Measurements from ENCODE around the gene TXNRD2.

TXNRD2 gene

DNA sequence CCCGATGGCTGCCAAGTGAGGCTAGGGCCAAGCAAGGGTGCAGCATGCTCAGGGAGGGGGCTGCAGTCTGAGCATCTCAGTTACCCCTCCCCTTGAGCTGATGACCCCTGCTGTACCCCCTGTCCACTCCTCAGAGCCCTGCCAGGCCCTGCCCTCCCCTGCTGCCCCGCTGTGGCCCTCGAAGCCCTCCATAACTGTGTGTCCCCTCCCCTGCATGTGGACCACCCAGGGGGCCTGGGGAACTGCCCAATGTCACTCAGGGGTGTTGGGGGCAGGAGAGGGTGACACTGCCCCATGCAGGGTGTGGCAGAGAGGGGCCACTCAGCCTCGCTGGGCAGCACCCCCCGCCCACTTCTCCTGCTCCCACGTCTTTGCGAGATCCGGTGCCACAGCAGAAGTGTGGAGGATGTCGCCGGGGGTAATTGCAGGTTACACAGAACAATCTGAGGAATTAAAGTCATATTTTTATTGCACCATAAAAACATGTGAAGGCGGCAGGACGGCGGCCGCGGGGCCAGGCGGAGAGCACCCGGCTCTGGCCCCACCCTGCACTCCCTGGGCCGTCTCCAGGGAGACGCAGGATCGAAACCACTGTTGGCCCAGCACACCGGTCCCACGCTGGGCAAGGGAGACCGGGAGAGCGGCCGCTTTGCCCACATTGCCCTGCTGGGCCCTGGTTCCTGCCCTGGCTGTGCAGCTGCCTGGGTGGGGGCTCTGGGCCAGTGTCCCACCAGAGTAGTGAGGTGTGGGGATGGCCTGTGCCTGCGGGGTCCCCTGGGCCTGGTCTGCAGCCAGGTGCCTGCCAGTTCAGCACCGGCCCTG lies 68.3 kb downstream of the TXNRD2 start:
- DNase-seq, result no peak

GRCh38 chr22:19872779-19873137 lies 68.9 kb downstream of the TXNRD2 start:
- DNase-seq, result no peak

DNA sequence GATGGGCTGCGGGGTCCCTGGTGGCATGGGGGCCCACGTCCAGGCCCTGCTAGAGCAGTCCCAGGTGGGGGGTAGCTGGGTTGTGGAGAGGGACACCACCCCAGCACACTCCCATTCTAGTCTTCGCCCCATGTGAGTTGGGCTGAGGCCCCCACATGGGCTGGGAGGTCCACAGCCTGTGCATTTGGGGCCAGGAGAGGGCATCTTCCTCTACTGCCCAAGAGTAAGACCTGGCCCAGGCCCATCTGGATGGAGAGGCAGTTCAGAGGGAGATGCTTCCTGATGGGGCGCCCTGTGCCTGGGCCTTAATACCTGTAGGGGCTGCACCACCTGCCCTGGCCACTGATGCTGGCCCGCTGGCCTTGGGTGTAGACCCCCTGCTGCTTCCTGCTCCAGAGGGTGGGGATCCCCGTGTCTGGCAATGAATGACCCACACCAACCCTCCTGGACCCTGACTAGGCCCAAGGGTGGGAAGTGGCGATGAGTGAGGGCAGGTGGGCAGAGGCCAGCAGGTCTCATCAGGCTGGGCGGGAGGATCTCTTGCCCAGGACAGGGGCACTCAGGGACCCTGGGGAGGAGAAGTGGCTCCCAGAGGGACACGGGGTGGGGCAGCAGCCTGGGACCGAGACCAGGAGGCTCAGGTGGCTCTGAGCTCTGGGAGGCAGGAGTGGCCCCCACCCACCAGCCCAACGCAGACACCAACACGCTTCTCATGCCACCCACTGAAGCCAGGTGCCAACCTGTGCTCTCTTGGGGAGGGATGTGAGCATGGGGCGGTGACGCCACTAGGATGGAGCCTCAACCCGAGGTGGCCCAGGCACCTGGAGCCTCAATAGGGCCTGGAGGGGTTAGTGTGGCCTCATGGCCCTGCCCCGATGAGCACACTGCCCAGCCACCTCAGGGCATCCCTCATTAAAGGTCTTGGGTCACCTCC lies 69.5 kb downstream of the TXNRD2 start:
- DNase-seq, result no peak

DNA sequence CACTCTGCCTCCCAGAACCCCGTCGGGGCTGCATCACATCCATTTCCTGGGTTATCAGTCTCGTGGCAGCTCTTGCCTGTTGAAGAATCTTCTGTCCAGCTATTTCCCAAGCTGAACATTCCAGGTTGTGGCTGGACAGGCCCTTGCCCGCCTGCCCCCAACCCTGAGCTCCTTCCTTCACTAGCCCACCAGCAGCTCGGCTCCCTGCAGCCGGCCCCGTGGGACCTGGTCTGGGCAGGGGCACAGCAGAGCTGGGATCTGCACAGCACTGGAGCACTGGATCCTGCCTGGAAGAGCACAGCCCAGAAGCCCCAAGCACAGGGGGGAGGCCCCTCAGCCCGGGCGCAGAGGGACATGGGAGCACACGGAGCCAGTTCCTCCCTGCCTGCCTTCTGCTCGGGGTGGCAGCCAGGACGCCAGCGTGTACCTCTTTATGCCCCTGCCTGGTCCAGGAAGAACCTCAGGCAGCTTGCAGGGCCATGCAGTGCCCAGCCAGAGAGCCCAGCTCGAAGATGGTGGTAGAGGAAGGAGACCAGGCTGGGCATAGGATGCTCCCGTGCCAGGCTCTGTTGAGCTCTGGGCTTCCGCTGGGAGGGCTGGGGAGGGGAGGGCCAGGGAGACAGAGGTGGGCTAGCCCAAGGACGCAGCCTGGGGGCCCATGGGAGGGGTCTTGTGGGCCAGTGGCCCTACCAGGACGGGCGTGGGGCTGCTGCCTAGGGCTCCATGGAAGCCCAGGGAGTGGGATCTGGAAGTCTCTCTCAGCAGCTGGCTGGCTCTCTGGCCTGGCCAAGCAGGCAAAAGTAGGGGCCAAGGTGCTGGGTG lies 70.4 kb downstream of the TXNRD2 start:
- no peak for DNase-seq

DNA sequence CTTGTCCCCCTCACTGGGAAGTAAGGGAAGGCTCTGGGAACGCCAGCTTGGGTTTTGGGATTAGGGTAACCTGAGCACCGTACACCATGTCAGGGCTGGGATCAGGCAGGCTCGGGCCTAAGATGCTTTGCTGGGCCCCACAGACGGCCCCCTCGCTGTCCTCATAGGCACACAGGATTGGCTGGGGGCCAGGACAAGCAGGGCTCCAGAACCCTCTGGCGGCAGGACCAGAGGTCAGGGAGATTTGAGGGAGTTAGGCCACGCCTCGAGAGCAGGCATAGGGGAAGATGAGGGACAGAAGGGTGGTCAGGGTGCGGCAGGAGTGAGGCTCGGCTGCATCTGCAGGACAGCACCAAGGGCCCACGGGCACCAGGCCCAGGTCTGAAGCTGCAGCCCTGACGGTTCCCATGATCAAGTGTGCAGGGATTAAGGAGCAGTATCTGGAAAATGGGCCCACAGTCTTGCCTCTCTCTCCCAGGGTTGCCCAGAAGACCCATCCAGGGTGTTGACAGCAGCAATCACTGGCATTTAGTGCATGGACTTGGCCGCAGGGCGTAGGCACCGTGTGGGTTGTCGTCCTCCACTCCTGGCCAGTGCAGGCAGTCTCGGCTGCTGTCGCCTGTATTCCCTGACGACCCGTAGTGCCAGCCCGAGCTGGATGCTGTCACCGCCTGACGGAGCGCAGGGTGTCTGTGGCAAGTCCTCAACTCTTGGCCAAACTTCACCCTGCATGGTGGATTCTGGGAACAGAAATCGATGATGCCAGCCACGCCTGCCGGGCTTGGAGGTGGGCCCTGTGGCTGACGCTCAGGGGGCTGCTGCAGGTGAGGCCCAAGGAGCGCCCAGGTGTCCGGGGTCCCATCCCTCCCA lies 71.2 kb downstream of the TXNRD2 start:
- no peak for DNase-seq

DNA sequence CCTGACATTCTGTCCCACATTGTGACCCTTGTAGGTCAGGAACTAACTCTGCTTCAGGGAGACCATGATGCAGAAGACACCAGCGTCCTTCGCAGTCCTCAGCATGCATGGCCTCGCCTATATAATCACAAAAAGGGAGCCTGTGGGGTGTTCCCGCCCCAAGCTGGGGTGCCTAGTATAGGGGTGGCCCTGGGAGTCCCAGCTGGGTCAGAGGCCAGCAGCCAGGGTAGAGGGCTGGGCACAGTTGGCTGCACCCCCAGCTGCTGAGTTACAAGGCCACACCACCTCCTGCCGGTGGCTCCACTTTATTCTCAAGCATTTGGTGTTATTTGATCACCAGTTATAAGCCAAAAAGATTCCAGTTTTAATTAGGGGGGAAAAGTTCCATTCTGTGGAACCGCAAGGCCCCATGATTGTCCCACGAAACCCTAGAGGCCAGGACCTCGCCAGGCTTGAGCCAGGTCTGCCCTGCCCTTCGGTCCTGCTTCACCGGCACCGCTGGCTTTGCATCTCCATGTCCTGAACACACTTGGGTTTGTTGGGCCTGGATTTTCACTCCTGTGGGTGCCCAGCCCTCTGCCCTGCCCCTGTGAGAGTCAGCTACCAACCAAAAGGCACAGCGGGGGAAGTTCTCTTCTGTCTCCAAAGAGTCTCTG lies 72.0 kb downstream of the TXNRD2 start:
- DNase-seq, result no peak

GRCh38 chr22:19868773-19869471 lies 72.7 kb downstream of the TXNRD2 start:
- DNase-seq, result no peak

GRCh38 chr22:19868333-19868732 lies 73.3 kb downstream of the TXNRD2 start:
- no peak for DNase-seq

GRCh38 chr22:19867617-19868016 lies 74.0 kb downstream of the TXNRD2 start:
- no peak for DNase-seq

DNA sequence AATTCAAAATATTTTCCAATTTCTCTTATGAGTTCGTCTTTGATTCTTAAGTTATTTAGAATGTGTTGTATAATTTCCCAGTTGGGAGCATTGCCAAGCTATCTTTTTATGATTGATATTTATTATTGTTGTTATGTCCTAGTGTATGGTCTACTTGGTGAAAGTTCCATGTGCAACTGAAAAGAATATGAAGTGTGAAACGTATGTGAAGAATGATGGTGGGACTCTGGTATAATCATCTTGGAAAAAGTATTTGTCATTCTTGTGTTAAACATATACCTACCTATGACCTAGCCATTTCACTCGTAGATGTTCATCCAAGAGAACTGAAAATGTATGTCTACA lies 75.0 kb downstream of the TXNRD2 start:
- DNase-seq, result no peak

GRCh38 chr22:19865141-19865829 lies 76.3 kb downstream of the TXNRD2 start:
- DNase-seq, result no peak

GRCh38 chr22:19864538-19865106 lies 77.0 kb downstream of the TXNRD2 start:
- no peak for DNase-seq

GRCh38 chr22:19863571-19863970 lies 78.0 kb downstream of the TXNRD2 start:
- no peak for DNase-seq

DNA sequence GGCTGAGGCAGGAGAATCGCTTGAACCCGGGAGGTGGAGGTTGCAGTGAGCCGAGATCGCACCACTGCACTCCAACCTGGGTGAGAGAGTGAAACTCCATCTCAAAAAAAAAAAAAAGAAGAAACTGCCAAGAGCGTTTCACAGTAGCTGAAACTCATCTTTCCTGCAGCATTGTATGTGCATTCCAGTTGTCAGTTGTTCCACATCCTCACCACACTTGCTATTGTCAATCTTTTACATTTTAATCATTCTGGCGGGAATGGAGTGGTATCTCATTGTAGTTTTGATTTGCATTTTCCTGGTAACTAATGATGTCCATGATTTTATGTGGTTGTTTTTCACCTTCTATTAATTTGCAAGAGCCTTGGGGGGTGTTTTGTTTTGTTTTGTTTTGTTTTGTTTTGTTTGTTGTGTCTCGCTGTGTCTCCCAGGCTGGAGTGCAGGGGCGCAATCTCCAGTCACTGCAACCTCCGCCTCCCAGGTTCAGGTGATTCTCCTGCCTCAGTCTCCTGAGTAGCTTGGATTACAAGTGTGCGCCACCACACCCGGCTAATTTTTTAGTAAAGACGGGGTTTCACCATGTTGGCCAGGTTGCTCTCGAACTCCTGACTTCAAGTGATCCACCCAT lies 78.9 kb downstream of the TXNRD2 start:
- DNase-seq, result no peak

- no peak for DNase-seq
Observed at GRCh38 chr22:19859861-19860510, 81.6 kb downstream of the TXNRD2 start.

- DNase-seq, result no peak
Observed at GRCh38 chr22:19857382-19857781, 84.2 kb downstream of the TXNRD2 start.

- DNase-seq, result peak; percentile 38
Observed at GRCh38 chr22:19855504-19856409, 85.9 kb downstream of the TXNRD2 start.

Measured in CD4-positive, alpha-beta T cell treated with Interferon gamma for 1 hour (primary cell).